Measurements from ENCODE around the gene SERPINE1. TPM values are rescaled to one million over a fixed set of nuclear protein-coding genes. Genes with fewer than 3 reads are reported as not detected.
A peak's percentile ranks its signal among the peaks of the same experiment; 100 is the strongest.

The SERPINE1 gene
- total and polyA plus RNA-seq, 2 of the 13 experiments (the other 11 are each of a cell fraction or from before 2014, with no cell fraction given), result 21.2 to 1,576 TPM

DNA sequence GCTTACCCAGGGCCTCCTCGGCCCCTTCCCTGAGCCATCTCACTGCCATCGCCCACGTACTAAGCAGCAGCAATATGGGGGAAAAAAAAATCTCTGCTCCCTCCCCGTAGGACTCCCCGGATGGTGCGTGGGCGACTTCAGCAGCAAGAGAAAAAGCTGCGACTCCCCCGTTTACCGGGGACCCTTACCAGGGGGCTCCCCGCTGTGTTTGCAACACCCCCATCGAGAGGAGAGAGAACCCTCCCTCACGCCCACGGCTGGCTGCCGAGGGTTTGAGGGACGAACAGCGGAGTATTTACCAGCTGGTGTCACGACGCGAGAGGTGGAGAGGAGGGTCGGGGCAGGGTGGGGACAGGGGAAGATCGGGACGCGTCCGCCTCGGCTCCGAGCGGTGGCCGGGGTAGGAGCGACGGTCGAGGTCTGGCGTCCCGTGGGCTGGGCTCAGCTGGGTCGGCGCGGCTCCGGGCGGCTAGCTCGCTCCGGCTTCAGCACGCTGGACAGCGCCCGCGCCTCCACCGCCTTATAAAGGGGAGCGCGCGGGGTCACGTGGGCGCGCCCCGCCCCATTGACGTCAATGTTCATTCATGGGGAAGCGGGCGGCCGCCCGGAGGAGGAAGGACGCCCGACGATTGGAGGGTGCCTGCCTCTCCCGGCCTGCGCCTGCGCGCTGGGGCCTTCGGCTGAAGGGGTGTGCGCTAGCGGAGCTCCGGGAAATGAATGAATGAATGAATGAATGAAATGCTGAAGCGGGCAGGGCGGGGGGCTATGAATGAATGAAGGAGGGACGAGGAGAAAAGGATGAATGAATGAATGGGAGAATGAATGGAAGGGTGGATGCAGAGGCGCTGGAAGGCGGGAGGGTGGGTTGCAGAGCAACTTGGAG lies 38.4 kb downstream of the SERPINE1 start, which contains the start of gene VGF (continued):
- TF ChIP-seq, protein P1, sequence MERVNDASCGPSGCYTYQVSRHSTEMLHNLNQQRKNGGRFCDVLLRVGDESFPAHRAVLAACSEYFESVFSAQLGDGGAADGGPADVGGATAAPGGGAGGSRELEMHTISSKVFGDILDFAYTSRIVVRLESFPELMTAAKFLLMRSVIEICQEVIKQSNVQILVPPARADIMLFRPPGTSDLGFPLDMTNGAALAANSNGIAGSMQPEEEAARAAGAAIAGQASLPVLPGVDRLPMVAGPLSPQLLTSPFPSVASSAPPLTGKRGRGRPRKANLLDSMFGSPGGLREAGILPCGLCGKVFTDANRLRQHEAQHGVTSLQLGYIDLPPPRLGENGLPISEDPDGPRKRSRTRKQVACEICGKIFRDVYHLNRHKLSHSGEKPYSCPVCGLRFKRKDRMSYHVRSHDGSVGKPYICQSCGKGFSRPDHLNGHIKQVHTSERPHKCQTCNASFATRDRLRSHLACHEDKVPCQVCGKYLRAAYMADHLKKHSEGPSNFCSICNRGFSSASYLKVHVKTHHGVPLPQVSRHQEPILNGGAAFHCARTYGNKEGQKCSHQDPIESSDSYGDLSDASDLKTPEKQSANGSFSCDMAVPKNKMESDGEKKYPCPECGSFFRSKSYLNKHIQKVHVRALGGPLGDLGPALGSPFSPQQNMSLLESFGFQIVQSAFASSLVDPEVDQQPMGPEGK (CRISPR knock-in tag; IDR thresholded peaks at IDR 0.05), result peak; percentile 83
- no peak for TF ChIP-seq NR3C1 (CRISPR knock-in tag; IDR thresholded peaks at IDR 0.05)
- TF ChIP-seq BHLHE40 (IDR thresholded peaks at IDR 0.05; ENCODE audit: low read length), result peak; percentile 83
- TF ChIP-seq GTF2F1 (IDR thresholded peaks at IDR 0.05; ENCODE audit: low read length), result no peak
- TF ChIP-seq CBX1 (IDR thresholded peaks at IDR 0.05; ENCODE audit: low read depth), result no peak
- no peak for TF ChIP-seq MAFK (conservative IDR thresholded peaks at IDR 0.05 in 1 of 2, IDR thresholded peaks at IDR 0.05 in 1 of 2; ENCODE audit: low read length in 2 of 2)
- TF ChIP-seq HNF4A (CRISPR knock-in tag; IDR thresholded peaks at IDR 0.05), result no peak
- no peak for TF ChIP-seq SP1 (IDR thresholded peaks at IDR 0.05)
- TF ChIP-seq SP1 (CRISPR knock-in tag; IDR thresholded peaks at IDR 0.05), result peak; percentile 92
- peak; percentile 89; the same call in 1 of the 2 replicates for TF ChIP-seq KLF9 (CRISPR knock-in tag; IDR thresholded peaks at IDR 0.05; ENCODE audit: low read depth)
- TF ChIP-seq, protein P2, sequence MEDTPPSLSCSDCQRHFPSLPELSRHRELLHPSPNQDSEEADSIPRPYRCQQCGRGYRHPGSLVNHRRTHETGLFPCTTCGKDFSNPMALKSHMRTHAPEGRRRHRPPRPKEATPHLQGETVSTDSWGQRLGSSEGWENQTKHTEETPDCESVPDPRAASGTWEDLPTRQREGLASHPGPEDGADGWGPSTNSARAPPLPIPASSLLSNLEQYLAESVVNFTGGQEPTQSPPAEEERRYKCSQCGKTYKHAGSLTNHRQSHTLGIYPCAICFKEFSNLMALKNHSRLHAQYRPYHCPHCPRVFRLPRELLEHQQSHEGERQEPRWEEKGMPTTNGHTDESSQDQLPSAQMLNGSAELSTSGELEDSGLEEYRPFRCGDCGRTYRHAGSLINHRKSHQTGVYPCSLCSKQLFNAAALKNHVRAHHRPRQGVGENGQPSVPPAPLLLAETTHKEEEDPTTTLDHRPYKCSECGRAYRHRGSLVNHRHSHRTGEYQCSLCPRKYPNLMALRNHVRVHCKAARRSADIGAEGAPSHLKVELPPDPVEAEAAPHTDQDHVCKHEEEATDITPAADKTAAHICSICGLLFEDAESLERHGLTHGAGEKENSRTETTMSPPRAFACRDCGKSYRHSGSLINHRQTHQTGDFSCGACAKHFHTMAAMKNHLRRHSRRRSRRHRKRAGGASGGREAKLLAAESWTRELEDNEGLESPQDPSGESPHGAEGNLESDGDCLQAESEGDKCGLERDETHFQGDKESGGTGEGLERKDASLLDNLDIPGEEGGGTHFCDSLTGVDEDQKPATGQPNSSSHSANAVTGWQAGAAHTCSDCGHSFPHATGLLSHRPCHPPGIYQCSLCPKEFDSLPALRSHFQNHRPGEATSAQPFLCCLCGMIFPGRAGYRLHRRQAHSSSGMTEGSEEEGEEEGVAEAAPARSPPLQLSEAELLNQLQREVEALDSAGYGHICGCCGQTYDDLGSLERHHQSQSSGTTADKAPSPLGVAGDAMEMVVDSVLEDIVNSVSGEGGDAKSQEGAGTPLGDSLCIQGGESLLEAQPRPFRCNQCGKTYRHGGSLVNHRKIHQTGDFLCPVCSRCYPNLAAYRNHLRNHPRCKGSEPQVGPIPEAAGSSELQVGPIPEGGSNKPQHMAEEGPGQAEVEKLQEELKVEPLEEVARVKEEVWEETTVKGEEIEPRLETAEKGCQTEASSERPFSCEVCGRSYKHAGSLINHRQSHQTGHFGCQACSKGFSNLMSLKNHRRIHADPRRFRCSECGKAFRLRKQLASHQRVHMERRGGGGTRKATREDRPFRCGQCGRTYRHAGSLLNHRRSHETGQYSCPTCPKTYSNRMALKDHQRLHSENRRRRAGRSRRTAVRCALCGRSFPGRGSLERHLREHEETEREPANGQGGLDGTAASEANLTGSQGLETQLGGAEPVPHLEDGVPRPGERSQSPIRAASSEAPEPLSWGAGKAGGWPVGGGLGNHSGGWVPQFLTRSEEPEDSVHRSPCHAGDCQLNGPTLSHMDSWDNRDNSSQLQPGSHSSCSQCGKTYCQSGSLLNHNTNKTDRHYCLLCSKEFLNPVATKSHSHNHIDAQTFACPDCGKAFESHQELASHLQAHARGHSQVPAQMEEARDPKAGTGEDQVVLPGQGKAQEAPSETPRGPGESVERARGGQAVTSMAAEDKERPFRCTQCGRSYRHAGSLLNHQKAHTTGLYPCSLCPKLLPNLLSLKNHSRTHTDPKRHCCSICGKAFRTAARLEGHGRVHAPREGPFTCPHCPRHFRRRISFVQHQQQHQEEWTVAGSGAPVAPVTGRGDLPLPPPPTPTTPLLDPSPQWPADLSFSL (CRISPR knock-in tag; IDR thresholded peaks at IDR 0.05), result no peak
- TF ChIP-seq, protein P3, sequence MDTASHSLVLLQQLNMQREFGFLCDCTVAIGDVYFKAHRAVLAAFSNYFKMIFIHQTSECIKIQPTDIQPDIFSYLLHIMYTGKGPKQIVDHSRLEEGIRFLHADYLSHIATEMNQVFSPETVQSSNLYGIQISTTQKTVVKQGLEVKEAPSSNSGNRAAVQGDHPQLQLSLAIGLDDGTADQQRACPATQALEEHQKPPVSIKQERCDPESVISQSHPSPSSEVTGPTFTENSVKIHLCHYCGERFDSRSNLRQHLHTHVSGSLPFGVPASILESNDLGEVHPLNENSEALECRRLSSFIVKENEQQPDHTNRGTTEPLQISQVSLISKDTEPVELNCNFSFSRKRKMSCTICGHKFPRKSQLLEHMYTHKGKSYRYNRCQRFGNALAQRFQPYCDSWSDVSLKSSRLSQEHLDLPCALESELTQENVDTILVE (CRISPR knock-in tag; IDR thresholded peaks at IDR 0.05), result peak; percentile 98
- TF ChIP-seq, protein P4, sequence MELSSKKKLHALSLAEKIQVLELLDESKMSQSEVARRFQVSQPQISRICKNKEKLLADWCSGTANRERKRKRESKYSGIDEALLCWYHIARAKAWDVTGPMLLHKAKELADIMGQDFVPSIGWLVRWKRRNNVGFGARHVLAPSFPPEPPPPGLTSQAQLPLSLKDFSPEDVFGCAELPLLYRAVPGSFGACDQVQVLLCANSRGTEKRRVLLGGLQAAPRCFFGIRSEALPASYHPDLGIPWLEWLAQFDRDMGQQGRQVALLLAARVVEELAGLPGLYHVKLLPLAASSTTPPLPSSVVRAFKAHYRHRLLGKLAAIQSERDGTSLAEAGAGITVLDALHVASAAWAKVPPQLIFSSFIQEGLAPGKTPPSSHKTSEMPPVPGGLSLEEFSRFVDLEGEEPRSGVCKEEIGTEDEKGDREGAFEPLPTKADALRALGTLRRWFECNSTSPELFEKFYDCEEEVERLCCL (CRISPR knock-in tag; IDR thresholded peaks at IDR 0.05; ENCODE audit: borderline replicate concordance), result peak; percentile 99; the same call in 1 of the 2 replicates
- TF ChIP-seq, protein P5, sequence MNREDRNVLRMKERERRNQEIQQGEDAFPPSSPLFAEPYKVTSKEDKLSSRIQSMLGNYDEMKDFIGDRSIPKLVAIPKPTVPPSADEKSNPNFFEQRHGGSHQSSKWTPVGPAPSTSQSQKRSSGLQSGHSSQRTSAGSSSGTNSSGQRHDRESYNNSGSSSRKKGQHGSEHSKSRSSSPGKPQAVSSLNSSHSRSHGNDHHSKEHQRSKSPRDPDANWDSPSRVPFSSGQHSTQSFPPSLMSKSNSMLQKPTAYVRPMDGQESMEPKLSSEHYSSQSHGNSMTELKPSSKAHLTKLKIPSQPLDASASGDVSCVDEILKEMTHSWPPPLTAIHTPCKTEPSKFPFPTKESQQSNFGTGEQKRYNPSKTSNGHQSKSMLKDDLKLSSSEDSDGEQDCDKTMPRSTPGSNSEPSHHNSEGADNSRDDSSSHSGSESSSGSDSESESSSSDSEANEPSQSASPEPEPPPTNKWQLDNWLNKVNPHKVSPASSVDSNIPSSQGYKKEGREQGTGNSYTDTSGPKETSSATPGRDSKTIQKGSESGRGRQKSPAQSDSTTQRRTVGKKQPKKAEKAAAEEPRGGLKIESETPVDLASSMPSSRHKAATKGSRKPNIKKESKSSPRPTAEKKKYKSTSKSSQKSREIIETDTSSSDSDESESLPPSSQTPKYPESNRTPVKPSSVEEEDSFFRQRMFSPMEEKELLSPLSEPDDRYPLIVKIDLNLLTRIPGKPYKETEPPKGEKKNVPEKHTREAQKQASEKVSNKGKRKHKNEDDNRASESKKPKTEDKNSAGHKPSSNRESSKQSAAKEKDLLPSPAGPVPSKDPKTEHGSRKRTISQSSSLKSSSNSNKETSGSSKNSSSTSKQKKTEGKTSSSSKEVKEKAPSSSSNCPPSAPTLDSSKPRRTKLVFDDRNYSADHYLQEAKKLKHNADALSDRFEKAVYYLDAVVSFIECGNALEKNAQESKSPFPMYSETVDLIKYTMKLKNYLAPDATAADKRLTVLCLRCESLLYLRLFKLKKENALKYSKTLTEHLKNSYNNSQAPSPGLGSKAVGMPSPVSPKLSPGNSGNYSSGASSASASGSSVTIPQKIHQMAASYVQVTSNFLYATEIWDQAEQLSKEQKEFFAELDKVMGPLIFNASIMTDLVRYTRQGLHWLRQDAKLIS (CRISPR knock-in tag; IDR thresholded peaks at IDR 0.05), result peak; percentile 79; the same call in 1 of the 2 replicates

Data from HepG2 (cell line).